Type B pancreatic cell (in vitro differentiated cells): ENCODE results near the gene HEYL. TPM values are rescaled to one million over a fixed set of nuclear protein-coding genes. Genes with fewer than 3 reads are reported as not detected.

Source experiments
- DNase-seq: peaks from one replicate; pipeline ENCODE4 v3.0.0; 2021; ENCODE audit warnings: mixed read lengths; ENCODE audit not compliant: unreplicated experiment; ENCODE audit errors: extremely low spot score
- H3K27ac Mint-ChIP-seq: 2 replicates; pipeline ENCODE4 v1.8.0; 2021; ENCODE audit warnings: mild to moderate bottlenecking, mixed read lengths
- H3K27me3 Mint-ChIP-seq: 2 replicates; pipeline ENCODE4 v1.8.0; 2021; ENCODE audit warnings: mixed read lengths
- H3K36me3 Mint-ChIP-seq: 2 replicates; pipeline ENCODE4 v1.8.0; 2021; ENCODE audit warnings: mixed read lengths
- H3K4me1 Mint-ChIP-seq: one replicate; pipeline ENCODE4 v1.8.0; 2021; ENCODE audit warnings: mixed read lengths; ENCODE audit not compliant: unreplicated experiment
- H3K4me3 Mint-ChIP-seq: 2 replicates; pipeline ENCODE4 v1.8.0; 2021; ENCODE audit warnings: mild to moderate bottlenecking, mixed read lengths
- H3K9me3 Mint-ChIP-seq: 2 replicates; pipeline ENCODE4 v1.8.0; 2021; ENCODE audit warnings: mixed read lengths
- CTCF ChIP-seq: fragments of 200-600 bp; sonication (generic); conservative IDR thresholded peaks from 2 replicates; pipeline ENCODE4 v1.5.0; 2021; ENCODE audit warnings: antibody characterized with exemption, mild to moderate bottlenecking
- total RNA-seq: library from RNA; stranded (reverse); gene quantifications from 2 replicates; pipeline ENCODE4 v1.2.1, GENCODE V29; 2021; ENCODE audit warnings: low replicate concordance

The HEYL gene
- total RNA-seq, 1 donor from 2014 or later = 4.3 TPM

- H3K4me1 Mint-ChIP-seq = peaks cover 5% of the 10 kb centered on the region
- H3K27ac Mint-ChIP-seq = no peak overlapping the region
- H3K4me3 Mint-ChIP-seq = no peak overlapping the region
- H3K27me3 Mint-ChIP-seq = peaks cover 43% of the 10 kb centered on the region
- peak; percentile 80 for DNase-seq
- no peaks in the 10 kb centered on the region for H3K36me3 Mint-ChIP-seq
- peak; percentile 97 for TF ChIP-seq CTCF
- no peaks in the 10 kb centered on the region for H3K9me3 Mint-ChIP-seq
Measured at GRCh38 chr1:39653546-39654031, 14.1 kb upstream of the HEYL start.

- Mint-ChIP-seq H3K27me3 (peaks cover 34% of the 10 kb centered on the region), H3K36me3 (no peaks in the 10 kb centered on the region), H3K4me1 (peaks cover 3% of the 10 kb centered on the region), H3K27ac (no peak overlapping the region), H3K4me3 (no peak overlapping the region), H3K9me3 (no peaks in the 10 kb centered on the region)
- no peak for TF ChIP-seq CTCF
- no peak for DNase-seq
Measured at GRCh38 chr1:39652554-39652953, 13.1 kb upstream of the HEYL start.

- peaks cover 3% of the 10 kb centered on the region for H3K4me1 Mint-ChIP-seq
- H3K9me3 Mint-ChIP-seq = no peaks in the 10 kb centered on the region
- no peaks in the 10 kb centered on the region for H3K36me3 Mint-ChIP-seq
- H3K27me3 Mint-ChIP-seq = peaks cover 31% of the 10 kb centered on the region
- no peak overlapping the region for H3K4me3 Mint-ChIP-seq
- DNase-seq = no peak
- no peak for TF ChIP-seq CTCF
- H3K27ac Mint-ChIP-seq = no peak overlapping the region
Measured at GRCh38 chr1:39652105-39652504, 12.7 kb upstream of the HEYL start.

- no peak overlapping the region for H3K27ac Mint-ChIP-seq
- no peak overlapping the region for H3K4me3 Mint-ChIP-seq
- no peak for DNase-seq
- H3K9me3 Mint-ChIP-seq = no peaks in the 10 kb centered on the region
- H3K27me3 Mint-ChIP-seq = peaks cover 23% of the 10 kb centered on the region
- H3K36me3 Mint-ChIP-seq = no peaks in the 10 kb centered on the region
- peaks cover 13% of the 10 kb centered on the region for H3K4me1 Mint-ChIP-seq
- TF ChIP-seq CTCF = no peak
Measured at GRCh38 chr1:39650431-39650830, 11.0 kb upstream of the HEYL start.

GRCh38 chr1:39649636-39650185 lies 10.3 kb upstream of the HEYL start:
- Mint-ChIP-seq H3K36me3 (no peaks in the 10 kb centered on the region), H3K9me3 (no peaks in the 10 kb centered on the region), H3K27me3 (peaks cover 25% of the 10 kb centered on the region), H3K4me3 (no peak overlapping the region), H3K27ac (no peak overlapping the region), H3K4me1 (peaks cover 17% of the 10 kb centered on the region)
- no peak for DNase-seq
- TF ChIP-seq CTCF = no peak

GRCh38 chr1:39648496-39648895 lies 9.1 kb upstream of the HEYL start:
- H3K27me3 Mint-ChIP-seq = peaks cover 23% of the 10 kb centered on the region
- H3K9me3 Mint-ChIP-seq = no peaks in the 10 kb centered on the region
- peaks cover 17% of the 10 kb centered on the region for H3K4me1 Mint-ChIP-seq
- H3K27ac Mint-ChIP-seq = no peak overlapping the region
- H3K4me3 Mint-ChIP-seq = no peak overlapping the region
- H3K36me3 Mint-ChIP-seq = no peaks in the 10 kb centered on the region
- no peak for DNase-seq
- TF ChIP-seq CTCF = no peak
